ENCODE results near the gene IL26. TPM values are rescaled to one million over a fixed set of nuclear protein-coding genes. Genes with fewer than 3 reads are reported as not detected.
A peak's percentile ranks its signal among the peaks of the same experiment; 100 is the strongest.

IL26 gene
- polyA plus RNA-seq, 4 donors, result 0.12 TPM; not detected in 3

DNA sequence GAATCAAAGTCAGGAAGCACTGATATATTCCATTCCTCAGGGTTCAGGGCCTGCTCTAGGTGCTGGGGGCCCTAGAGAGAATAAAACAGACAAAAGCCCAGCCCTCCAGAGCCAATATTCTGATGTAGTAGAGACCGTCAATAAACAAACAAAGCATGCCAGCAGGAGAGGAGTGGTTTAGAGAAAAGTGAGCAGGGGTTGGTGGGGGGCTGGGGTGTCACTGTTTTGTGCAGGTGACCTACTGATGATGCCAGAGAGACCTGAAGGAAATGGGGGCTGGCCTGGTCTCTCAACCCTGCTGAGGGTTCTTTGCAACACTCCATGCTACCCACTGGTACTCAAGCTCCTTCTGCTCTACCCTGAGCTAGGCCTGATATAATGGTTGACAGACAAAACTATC, 26.5 kb downstream of the IL26 start:
- H3K9me3 ChIP-seq (ENCODE audit: control insufficient read depth in 2 of 2, insufficient read depth in 1 of 2, low read depth in 1 of 2, low read length in 1 of 2), result no peaks in the 10 kb centered on the region
- H3K4me3 ChIP-seq (ENCODE audit: low read depth in 1 of 3, low read length in 3 of 3), result no peak overlapping the region
- DNase-seq (no peak), FAIRE-seq (no peak)
- WGBS, 3 donors, result 72 to 89% (median 78%) methylated on average over 1 of the region's 1 CpG
- H3K36me3 ChIP-seq (ENCODE audit: control insufficient read depth in 3 of 3, insufficient read depth in 2 of 3, low read depth in 1 of 3, low read length in 3 of 3), result no peaks in the 10 kb centered on the region
- no peaks in the 10 kb centered on the region for H3K4me1 ChIP-seq (ENCODE audit: control insufficient read depth in 3 of 3, insufficient read depth in 2 of 3, low read depth in 1 of 3, low read length in 2 of 3)
- no peaks in the 10 kb centered on the region for H3K27me3 ChIP-seq (ENCODE audit: control insufficient read depth in 3 of 3, insufficient read depth in 3 of 3, low read length in 3 of 3)
- H3K27ac ChIP-seq (ENCODE audit: low read depth in 1 of 3, low read length in 2 of 3), result no peak overlapping the region

DNA sequence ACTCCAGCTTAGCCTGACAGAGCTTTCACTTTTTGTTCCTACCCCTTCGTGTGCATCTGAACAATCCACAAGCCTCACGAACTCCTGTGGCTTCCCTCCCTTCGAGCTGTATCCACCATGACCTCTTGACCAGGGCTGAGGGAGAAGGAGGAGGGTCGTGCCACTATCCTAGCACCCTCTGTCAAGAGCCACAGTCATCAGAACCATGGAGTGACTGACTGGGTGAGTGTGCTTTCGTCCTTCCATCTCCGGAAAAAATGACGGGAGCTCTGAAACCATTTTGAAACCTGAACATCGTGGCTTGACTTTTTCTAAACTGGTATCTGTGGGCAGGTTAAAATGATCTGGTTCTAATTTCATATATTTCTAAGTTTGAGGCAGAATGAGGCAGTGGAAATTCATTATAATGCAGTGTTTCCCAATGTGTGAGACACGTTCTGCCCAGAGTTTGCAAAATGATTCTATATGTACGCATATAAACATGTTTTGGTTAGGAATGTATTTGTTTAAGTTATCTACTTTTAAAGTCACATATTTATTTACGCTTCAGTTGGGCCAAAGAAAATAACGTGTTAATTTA, 27.0 kb downstream of the IL26 start:
- DNase-seq (no peak), FAIRE-seq (no peak)
- H3K36me3 ChIP-seq (ENCODE audit: control insufficient read depth in 3 of 3, insufficient read depth in 2 of 3, low read depth in 1 of 3, low read length in 3 of 3), result no peaks in the 10 kb centered on the region
- WGBS, 3 donors, result 67 to 75% (median 71%) methylated on average over 12 of the region's 12 CpGs
- H3K27ac ChIP-seq (ENCODE audit: low read depth in 1 of 3, low read length in 2 of 3), result no peak overlapping the region
- no peaks in the 10 kb centered on the region for H3K4me1 ChIP-seq (ENCODE audit: control insufficient read depth in 3 of 3, insufficient read depth in 2 of 3, low read depth in 1 of 3, low read length in 2 of 3)
- H3K27me3 ChIP-seq (ENCODE audit: control insufficient read depth in 3 of 3, insufficient read depth in 3 of 3, low read length in 3 of 3), result no peaks in the 10 kb centered on the region
- H3K4me3 ChIP-seq (ENCODE audit: low read depth in 1 of 3, low read length in 3 of 3), result no peak overlapping the region
- no peaks in the 10 kb centered on the region for H3K9me3 ChIP-seq (ENCODE audit: control insufficient read depth in 2 of 2, insufficient read depth in 1 of 2, low read depth in 1 of 2, low read length in 1 of 2)

DNA sequence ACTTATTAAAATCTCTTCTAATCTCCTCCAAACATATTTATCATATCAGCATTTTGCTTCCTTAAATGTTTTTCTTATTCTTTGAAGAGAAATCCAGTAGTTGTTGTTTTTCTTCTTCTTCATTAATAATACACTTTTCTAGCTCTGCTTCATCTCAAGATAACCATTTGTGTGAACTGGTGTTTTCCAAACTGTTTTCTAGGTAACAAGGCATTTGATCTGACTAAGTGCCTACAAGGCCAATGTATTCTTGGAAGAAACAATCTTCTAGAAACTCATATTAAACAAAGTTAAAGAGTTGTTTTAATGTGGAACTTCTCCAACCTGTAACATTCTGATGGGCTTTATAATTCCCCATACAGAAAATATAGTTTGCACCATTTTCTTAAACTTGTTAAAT, 35.3 kb downstream of the IL26 start:
- no peak for FAIRE-seq
- Histone ChIP-seq H3K4me1 (ENCODE audit: control insufficient read depth in 3 of 3, insufficient read depth in 2 of 3, low read depth in 1 of 3, low read length in 2 of 3) (no peaks in the 10 kb centered on the region), H3K36me3 (ENCODE audit: control insufficient read depth in 3 of 3, insufficient read depth in 2 of 3, low read depth in 1 of 3, low read length in 3 of 3) (no peaks in the 10 kb centered on the region), H3K4me3 (ENCODE audit: low read depth in 1 of 3, low read length in 3 of 3) (no peak overlapping the region), H3K27me3 (ENCODE audit: control insufficient read depth in 3 of 3, insufficient read depth in 3 of 3, low read length in 3 of 3) (peaks cover 0 to 5% (median 0%) of the 10 kb centered on the region in 3 donors), H3K27ac (ENCODE audit: low read depth in 1 of 3, low read length in 2 of 3) (no peak overlapping the region), H3K9me3 (ENCODE audit: control insufficient read depth in 2 of 2, insufficient read depth in 1 of 2, low read depth in 1 of 2, low read length in 1 of 2) (no peaks in the 10 kb centered on the region)
- no peak for DNase-seq

DNA sequence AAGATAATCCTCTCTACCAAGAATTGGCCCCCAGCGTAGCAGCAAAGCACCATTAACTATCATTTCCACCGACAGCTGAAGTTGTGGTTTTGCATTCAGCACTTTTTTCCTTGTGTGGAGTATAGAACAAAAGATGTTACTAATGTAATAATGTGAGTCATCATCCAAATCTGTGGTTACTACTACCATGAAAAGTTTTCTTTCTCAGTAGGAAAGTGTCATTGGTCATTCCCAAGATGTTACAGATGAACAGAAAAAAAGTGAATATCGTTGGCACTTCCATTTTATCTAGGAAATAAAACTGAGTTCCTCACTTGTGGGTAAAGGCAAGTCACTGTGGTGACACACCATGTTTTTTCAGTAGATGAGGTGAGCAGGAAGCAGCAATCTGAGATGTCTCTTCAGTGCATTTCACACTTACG, 35.8 kb downstream of the IL26 start:
- FAIRE-seq (no peak), DNase-seq (peak in 1 of 2 donors; percentile 18)
- no peaks in the 10 kb centered on the region for H3K4me1 ChIP-seq (ENCODE audit: control insufficient read depth in 3 of 3, insufficient read depth in 2 of 3, low read depth in 1 of 3, low read length in 2 of 3)
- no peaks in the 10 kb centered on the region for H3K9me3 ChIP-seq (ENCODE audit: control insufficient read depth in 2 of 2, insufficient read depth in 1 of 2, low read depth in 1 of 2, low read length in 1 of 2)
- H3K27me3 ChIP-seq (ENCODE audit: control insufficient read depth in 3 of 3, insufficient read depth in 3 of 3, low read length in 3 of 3), result peaks cover 0 to 5% (median 0%) of the 10 kb centered on the region in 3 donors
- H3K27ac ChIP-seq (ENCODE audit: low read depth in 1 of 3, low read length in 2 of 3), result no peak overlapping the region
- no peak overlapping the region for H3K4me3 ChIP-seq (ENCODE audit: low read depth in 1 of 3, low read length in 3 of 3)
- H3K36me3 ChIP-seq (ENCODE audit: control insufficient read depth in 3 of 3, insufficient read depth in 2 of 3, low read depth in 1 of 3, low read length in 3 of 3), result no peaks in the 10 kb centered on the region
- WGBS, 3 donors, result 69 to 76% (median 72%) methylated on average over 4 of the region's 4 CpGs

DNA sequence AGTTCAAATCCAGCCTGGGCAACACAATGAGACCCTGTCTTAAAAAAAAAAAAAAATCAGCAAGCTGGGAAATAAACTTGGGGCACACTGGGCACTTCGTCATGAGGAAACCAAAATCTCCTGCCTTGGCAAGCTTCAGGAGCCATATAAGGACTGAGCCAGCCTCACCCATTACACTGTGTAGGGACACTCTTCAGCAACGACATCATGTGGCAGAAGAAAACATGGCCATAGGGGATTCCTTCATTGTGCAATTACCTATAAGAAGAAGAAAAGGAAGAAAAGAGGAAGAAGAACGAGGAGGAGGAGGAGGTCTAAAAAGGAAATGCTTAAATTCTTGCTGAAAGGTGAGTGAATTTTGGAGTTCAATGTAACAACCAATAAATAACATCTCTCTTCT, 40.0 kb downstream of the IL26 start:
- no peaks in the 10 kb centered on the region for H3K9me3 ChIP-seq (ENCODE audit: control insufficient read depth in 2 of 2, insufficient read depth in 1 of 2, low read depth in 1 of 2, low read length in 1 of 2)
- H3K36me3 ChIP-seq (ENCODE audit: control insufficient read depth in 3 of 3, insufficient read depth in 2 of 3, low read depth in 1 of 3, low read length in 3 of 3), result no peaks in the 10 kb centered on the region
- peaks cover 0 to 5% (median 0%) of the 10 kb centered on the region in 3 donors for H3K27me3 ChIP-seq (ENCODE audit: control insufficient read depth in 3 of 3, insufficient read depth in 3 of 3, low read length in 3 of 3)
- no peak for FAIRE-seq
- H3K4me3 ChIP-seq (ENCODE audit: low read depth in 1 of 3, low read length in 3 of 3), result no peak overlapping the region
- DNase-seq, result no peak
- 66 to 79% (median 71%) methylated on average over 3 of the region's 3 CpGs for WGBS, 3 donors
- no peaks in the 10 kb centered on the region for H3K4me1 ChIP-seq (ENCODE audit: control insufficient read depth in 3 of 3, insufficient read depth in 2 of 3, low read depth in 1 of 3, low read length in 2 of 3)
- H3K27ac ChIP-seq (ENCODE audit: low read depth in 1 of 3, low read length in 2 of 3), result no peak overlapping the region

DNA sequence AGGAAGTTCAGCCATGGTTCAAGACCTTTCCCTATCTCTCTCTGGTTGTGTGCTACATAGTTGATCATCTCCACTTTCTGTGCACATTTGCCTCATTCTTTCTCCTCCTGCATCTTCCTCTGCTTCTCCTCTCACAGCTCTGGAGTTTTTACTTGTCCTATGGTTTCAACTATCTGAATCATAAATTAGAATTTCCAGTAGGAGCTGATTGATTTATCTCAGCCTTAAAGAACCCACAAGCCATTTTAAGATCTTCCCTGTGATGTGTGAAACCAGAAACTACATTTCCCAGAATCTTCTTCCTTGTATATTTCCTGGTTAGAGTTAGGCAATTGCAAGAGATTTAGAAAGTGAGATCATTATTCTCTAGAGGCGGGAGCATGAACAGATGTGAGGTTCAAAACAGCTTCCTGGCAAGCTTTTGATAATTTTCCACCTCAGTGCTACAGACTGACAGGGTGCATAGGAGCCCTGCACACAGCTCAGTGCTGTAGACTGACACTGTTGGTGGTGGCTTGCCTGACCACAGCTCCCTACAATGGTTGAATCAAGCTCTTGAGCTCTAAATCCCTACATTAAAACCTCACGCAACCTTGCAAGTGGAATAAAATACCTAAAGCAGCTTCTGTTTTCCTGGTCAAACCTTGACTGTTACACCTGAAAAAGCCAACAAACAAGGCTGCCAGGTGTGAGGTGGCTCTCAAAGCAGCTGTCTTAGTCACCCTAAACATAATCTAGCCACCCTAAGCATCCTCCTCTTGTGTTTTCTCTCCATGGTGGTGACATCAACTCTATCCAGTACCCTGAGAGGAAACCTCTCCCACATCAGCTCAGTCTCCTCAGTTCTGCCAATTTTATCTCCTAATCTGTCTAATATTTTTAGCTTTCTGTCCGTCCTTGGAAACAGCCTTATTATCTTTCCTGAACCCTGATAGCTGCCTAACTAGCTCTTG, 44.5 kb downstream of the IL26 start:
- DNase-seq (peak; percentile 3 to 22), FAIRE-seq (no peak)
- H3K4me1 ChIP-seq (ENCODE audit: control insufficient read depth in 3 of 3, insufficient read depth in 2 of 3, low read depth in 1 of 3, low read length in 2 of 3), result no peaks in the 10 kb centered on the region
- no peaks in the 10 kb centered on the region for H3K36me3 ChIP-seq (ENCODE audit: control insufficient read depth in 3 of 3, insufficient read depth in 2 of 3, low read depth in 1 of 3, low read length in 3 of 3)
- 35 to 59% (median 41%) methylated on average over 3 of the region's 3 CpGs for WGBS, 3 donors
- H3K4me3 ChIP-seq (ENCODE audit: low read depth in 1 of 3, low read length in 3 of 3), result no peak overlapping the region
- H3K9me3 ChIP-seq (ENCODE audit: control insufficient read depth in 2 of 2, insufficient read depth in 1 of 2, low read depth in 1 of 2, low read length in 1 of 2), result no peaks in the 10 kb centered on the region
- H3K27ac ChIP-seq (ENCODE audit: low read depth in 1 of 3, low read length in 2 of 3), result no peak overlapping the region
- no peaks in the 10 kb centered on the region for H3K27me3 ChIP-seq (ENCODE audit: control insufficient read depth in 3 of 3, insufficient read depth in 3 of 3, low read length in 3 of 3)

DNA sequence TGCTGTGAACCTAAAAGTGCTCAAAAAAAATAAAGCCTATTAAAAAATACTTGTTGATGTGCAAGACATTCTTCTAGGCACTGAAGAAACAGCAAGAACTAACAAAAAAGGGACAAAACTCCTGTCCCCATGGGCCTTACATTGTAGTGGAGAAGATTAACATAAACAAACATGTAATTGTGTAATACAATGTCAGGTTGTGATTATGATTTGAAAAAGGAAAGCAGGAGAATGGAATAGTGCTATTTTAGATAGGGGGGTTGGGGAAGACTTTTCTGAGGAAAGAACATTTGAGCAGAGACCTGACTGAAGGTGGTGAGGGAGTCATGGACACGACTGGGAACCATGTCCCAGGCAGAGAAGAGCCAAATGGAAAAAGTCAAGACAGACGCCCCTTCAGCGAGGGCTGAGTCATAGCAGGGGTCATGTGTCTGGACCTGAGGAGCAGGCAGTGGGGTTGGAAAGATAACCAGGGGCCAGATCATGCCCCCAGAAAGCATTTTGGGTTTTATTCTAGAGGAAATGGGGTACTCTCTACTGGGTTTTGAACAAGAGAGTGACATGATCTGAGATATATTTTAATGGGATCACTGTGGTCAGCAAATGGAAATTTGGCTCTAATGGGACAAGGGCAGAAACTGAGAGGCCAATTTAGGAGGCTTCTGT, 46.7 kb downstream of the IL26 start:
- H3K4me1 ChIP-seq (ENCODE audit: control insufficient read depth in 3 of 3, insufficient read depth in 2 of 3, low read depth in 1 of 3, low read length in 2 of 3), result no peaks in the 10 kb centered on the region
- no peaks in the 10 kb centered on the region for H3K36me3 ChIP-seq (ENCODE audit: control insufficient read depth in 3 of 3, insufficient read depth in 2 of 3, low read depth in 1 of 3, low read length in 3 of 3)
- no peak overlapping the region for H3K4me3 ChIP-seq (ENCODE audit: low read depth in 1 of 3, low read length in 3 of 3)
- 44 to 77% (median 57%) methylated on average over 3 of the region's 3 CpGs for WGBS, 3 donors
- FAIRE-seq, result no peak
- DNase-seq, result no peak
- no peak overlapping the region for H3K27ac ChIP-seq (ENCODE audit: low read depth in 1 of 3, low read length in 2 of 3)
- no peaks in the 10 kb centered on the region for H3K27me3 ChIP-seq (ENCODE audit: control insufficient read depth in 3 of 3, insufficient read depth in 3 of 3, low read length in 3 of 3)
- no peaks in the 10 kb centered on the region for H3K9me3 ChIP-seq (ENCODE audit: control insufficient read depth in 2 of 2, insufficient read depth in 1 of 2, low read depth in 1 of 2, low read length in 1 of 2)

DNA sequence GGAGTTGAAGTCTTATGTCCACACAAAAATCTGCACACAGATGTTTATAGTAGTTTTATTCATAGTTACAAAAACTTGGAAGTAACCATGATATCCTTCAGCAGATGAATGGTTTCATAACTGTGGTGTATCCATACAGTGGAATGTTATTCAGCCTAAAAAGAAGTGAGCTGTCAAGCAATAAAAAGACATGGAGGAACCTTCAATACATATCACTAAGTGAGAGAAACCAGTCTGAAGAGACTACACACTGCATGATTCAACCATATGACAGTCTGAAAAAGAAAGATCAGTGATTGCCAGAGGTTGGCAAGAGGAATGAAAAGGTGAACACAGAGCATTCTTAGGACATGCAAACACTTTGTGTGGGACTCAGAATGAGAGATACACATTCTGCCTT, 47.4 kb downstream of the IL26 start:
- Histone ChIP-seq H3K27me3 (ENCODE audit: control insufficient read depth in 3 of 3, insufficient read depth in 3 of 3, low read length in 3 of 3) (no peaks in the 10 kb centered on the region), H3K4me3 (ENCODE audit: low read depth in 1 of 3, low read length in 3 of 3) (no peak overlapping the region), H3K9me3 (ENCODE audit: control insufficient read depth in 2 of 2, insufficient read depth in 1 of 2, low read depth in 1 of 2, low read length in 1 of 2) (no peaks in the 10 kb centered on the region), H3K4me1 (ENCODE audit: control insufficient read depth in 3 of 3, insufficient read depth in 2 of 3, low read depth in 1 of 3, low read length in 2 of 3) (no peaks in the 10 kb centered on the region), H3K36me3 (ENCODE audit: control insufficient read depth in 3 of 3, insufficient read depth in 2 of 3, low read depth in 1 of 3, low read length in 3 of 3) (no peaks in the 10 kb centered on the region), H3K27ac (ENCODE audit: low read depth in 1 of 3, low read length in 2 of 3) (no peak overlapping the region)
- DNase-seq, result no peak
- no peak for FAIRE-seq
